Posterior cingulate gyrus (tissue), 11 donors: ENCODE measurements around the gene FIP1L1.
"Not testable (repeated sequence)": the region's sequence is repeated elsewhere in the genome, so short reads cannot be mapped to it uniquely, and the experiment has no call there.

Experiments
- DNase-seq, 10 donors: peaks; one replicate each; pipeline versions ENCODE4 v3.0.0 to v3.0.0-alpha.2; 2020 to 2021; ENCODE audit warnings: mixed read lengths in 3 of 10
- intact Hi-C: fragments of 100-400 bp; cut with DNase I; formaldehyde crosslinking; loops from one replicate; pipeline ENCODE4 v1.15.1; 2023

Gene FIP1L1

GRCh38 chr4:53463340-53463739, 85.9 kb downstream of the FIP1L1 start:
- DNase-seq, result no peak
- intact Hi-C loops, result no loop called here

GRCh38 chr4:53465281-53465680, 87.8 kb downstream of the FIP1L1 start:
- intact Hi-C loops, result no loop called here
- DNase-seq, result no peak

GRCh38 chr4:53465891-53466290, 88.5 kb downstream of the FIP1L1 start:
- intact Hi-C loops, result no loop called here

GRCh38 chr4:53466576-53466975, 89.1 kb downstream of the FIP1L1 start:
- intact Hi-C loops, result not testable (repeated sequence)
- peak in 2 of 10 donors; percentile 56 to 58 for DNase-seq

More at GRCh38 chr4:53465891-53466290, 88.5 kb downstream of the FIP1L1 start:
- DNase-seq, result no peak

GRCh38 chr4:53476232-53477037, 99.0 kb downstream of the FIP1L1 start:
- DNase-seq, result no peak
- intact Hi-C loops, result no loop called here

- no peak for DNase-seq
- intact Hi-C loops, result no loop called here
Observed at GRCh38 chr4:53477038-53477565, 99.7 kb downstream of the FIP1L1 start.

- no peak for DNase-seq
- intact Hi-C loops, result no loop called here
Observed at GRCh38 chr4:53477636-53478035, 100.2 kb downstream of the FIP1L1 start.

- intact Hi-C loops, result no loop called here
- DNase-seq, result no peak
Observed at GRCh38 chr4:53478671-53479456, 101.4 kb downstream of the FIP1L1 start.

GRCh38 chr4:53479736-53480525, 102.5 kb downstream of the FIP1L1 start:
- DNase-seq, result no peak
- intact Hi-C loops, result no loop called here

GRCh38 chr4:53480909-53481308, 103.5 kb downstream of the FIP1L1 start:
- no peak for DNase-seq

GRCh38 chr4:53481586-53481985, 104.1 kb downstream of the FIP1L1 start:
- intact Hi-C loops, result no loop called here
- peak in 1 of 10 donors; percentile 84 for DNase-seq

More at GRCh38 chr4:53480909-53481308, 103.5 kb downstream of the FIP1L1 start:
- intact Hi-C loops, result no loop called here

- DNase-seq, result no peak
- intact Hi-C loops, result no loop called here
Observed at GRCh38 chr4:53483250-53483649, 105.8 kb downstream of the FIP1L1 start.

GRCh38 chr4:53484911-53485657, 107.6 kb downstream of the FIP1L1 start:
- intact Hi-C loops, result no loop called here
- DNase-seq, result no peak

GRCh38 chr4:53485658-53486040, 108.2 kb downstream of the FIP1L1 start:
- no peak for DNase-seq
- intact Hi-C loops, result no loop called here

GRCh38 chr4:53487766-53488165, 110.3 kb downstream of the FIP1L1 start:
- intact Hi-C loops, result no loop called here
- no peak for DNase-seq

- DNase-seq, result no peak
Observed at GRCh38 chr4:53489279-53489889, 111.9 kb downstream of the FIP1L1 start.

GRCh38 chr4:53490161-53490956, 112.9 kb downstream of the FIP1L1 start:
- no peak for DNase-seq
- intact Hi-C loops, result no loop called here

More at GRCh38 chr4:53489279-53489889, 111.9 kb downstream of the FIP1L1 start:
- intact Hi-C loops, result no loop called here

GRCh38 chr4:53490965-53491622, 113.7 kb downstream of the FIP1L1 start:
- no peak for DNase-seq
- intact Hi-C loops, result no loop called here
